Ascending aorta (tissue), 2 donors: Measurements from ENCODE around the gene UST. TPM values are rescaled to one million over a fixed set of nuclear protein-coding genes. Genes with fewer than 3 reads are reported as not detected.

Source experiments
- DNase-seq, 2 donors: peaks; one replicate each; pipeline ENCODE4 v3.0.0-alpha.2; 2019; ENCODE audit warnings: low spot score in 2 of 2
- H3K27ac ChIP-seq, 2 donors: fragments of 200-600 bp; sonication (generic); one replicate each; pipeline ENCODE4 v1.5.1; 2016 to 2017; ENCODE audit warnings: mild to moderate bottlenecking in 1 of 2
- H3K27me3 ChIP-seq: fragments of 200-600 bp; sonication (generic); one replicate; pipeline ENCODE4 v1.5.1; 2017
- H3K36me3 ChIP-seq, 2 donors: fragments of 200-600 bp; sonication (generic); one replicate each; pipeline ENCODE4 v1.5.1; 2016
- H3K4me1 ChIP-seq, 2 donors: fragments of 200-600 bp; sonication (generic); one replicate each; pipeline ENCODE4 v1.5.1; 2016 to 2017; ENCODE audit warnings: mild to moderate bottlenecking in 1 of 2
- H3K4me3 ChIP-seq, 2 donors: fragments of 200-600 bp; sonication (generic); one replicate each; pipeline ENCODE4 v1.5.1; 2016 to 2017; ENCODE audit warnings: mild to moderate bottlenecking in 1 of 2
- H3K9me3 ChIP-seq, 2 donors: fragments of 200-600 bp; sonication (generic); one replicate each; pipeline ENCODE4 v1.5.1; 2016
- intact Hi-C: fragments of 100-400 bp; cut with DNase I; formaldehyde crosslinking; loops from one replicate; pipeline ENCODE4 v1.15.1; 2023
- total RNA-seq: library from RNA; depleted of rRNA; stranded (reverse); fragments of >200 nt; gene quantifications from one replicate; pipeline ENCODE4 v1.1.0, GENCODE V29; 2016
- TF ChIP-seq, protein P1 (sequence below), 3 experiments: fragments of 200-600 bp in 2 of 3; fragments of 450-650 bp in 1 of 3; sonication (generic) in 2 of 3; IDR thresholded peaks; one replicate each; pipeline ENCODE4 v1.5.1; 2016 to 2019; ENCODE audit warnings: antibody characterized with exemption in 3 of 3, mild to moderate bottlenecking in 1 of 3, moderate library complexity in 1 of 3

Gene UST
- total RNA-seq, 1 donor from 2014 or later, result 27.0 TPM

DNA sequence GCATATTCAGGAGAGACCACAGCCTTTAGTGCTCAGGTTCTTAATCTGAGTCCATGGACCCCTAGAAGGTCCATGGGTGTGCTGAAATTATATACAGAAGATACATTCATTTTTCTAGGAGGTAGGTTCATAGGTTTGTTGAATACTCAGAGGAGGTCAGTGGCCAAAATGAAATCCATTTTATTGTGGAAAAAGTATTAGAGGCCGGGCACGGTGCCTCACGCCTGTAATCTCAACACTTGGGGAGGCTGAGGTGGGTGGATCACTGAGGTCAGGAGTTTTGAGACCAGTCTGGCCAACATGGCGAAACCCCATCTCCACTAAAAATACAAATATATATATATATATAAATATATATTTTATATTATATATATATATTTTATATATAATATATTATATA lies 9.0 kb upstream of the UST start:
- H3K4me1 ChIP-seq, result peaks cover 0 to 3% of the 10 kb centered on the region in 2 donors
- DNase-seq, result no peak
- intact Hi-C loops, result no loop called here
- H3K36me3 ChIP-seq, result no peaks in the 10 kb centered on the region
- H3K4me3 ChIP-seq, result no peak overlapping the region
- H3K27me3 ChIP-seq, result no peaks in the 10 kb centered on the region
- H3K27ac ChIP-seq, result no peak overlapping the region
- TF ChIP-seq, protein P1, sequence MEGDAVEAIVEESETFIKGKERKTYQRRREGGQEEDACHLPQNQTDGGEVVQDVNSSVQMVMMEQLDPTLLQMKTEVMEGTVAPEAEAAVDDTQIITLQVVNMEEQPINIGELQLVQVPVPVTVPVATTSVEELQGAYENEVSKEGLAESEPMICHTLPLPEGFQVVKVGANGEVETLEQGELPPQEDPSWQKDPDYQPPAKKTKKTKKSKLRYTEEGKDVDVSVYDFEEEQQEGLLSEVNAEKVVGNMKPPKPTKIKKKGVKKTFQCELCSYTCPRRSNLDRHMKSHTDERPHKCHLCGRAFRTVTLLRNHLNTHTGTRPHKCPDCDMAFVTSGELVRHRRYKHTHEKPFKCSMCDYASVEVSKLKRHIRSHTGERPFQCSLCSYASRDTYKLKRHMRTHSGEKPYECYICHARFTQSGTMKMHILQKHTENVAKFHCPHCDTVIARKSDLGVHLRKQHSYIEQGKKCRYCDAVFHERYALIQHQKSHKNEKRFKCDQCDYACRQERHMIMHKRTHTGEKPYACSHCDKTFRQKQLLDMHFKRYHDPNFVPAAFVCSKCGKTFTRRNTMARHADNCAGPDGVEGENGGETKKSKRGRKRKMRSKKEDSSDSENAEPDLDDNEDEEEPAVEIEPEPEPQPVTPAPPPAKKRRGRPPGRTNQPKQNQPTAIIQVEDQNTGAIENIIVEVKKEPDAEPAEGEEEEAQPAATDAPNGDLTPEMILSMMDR (IDR thresholded peaks at IDR 0.05), result no peak
- no peaks in the 10 kb centered on the region for H3K9me3 ChIP-seq

DNA sequence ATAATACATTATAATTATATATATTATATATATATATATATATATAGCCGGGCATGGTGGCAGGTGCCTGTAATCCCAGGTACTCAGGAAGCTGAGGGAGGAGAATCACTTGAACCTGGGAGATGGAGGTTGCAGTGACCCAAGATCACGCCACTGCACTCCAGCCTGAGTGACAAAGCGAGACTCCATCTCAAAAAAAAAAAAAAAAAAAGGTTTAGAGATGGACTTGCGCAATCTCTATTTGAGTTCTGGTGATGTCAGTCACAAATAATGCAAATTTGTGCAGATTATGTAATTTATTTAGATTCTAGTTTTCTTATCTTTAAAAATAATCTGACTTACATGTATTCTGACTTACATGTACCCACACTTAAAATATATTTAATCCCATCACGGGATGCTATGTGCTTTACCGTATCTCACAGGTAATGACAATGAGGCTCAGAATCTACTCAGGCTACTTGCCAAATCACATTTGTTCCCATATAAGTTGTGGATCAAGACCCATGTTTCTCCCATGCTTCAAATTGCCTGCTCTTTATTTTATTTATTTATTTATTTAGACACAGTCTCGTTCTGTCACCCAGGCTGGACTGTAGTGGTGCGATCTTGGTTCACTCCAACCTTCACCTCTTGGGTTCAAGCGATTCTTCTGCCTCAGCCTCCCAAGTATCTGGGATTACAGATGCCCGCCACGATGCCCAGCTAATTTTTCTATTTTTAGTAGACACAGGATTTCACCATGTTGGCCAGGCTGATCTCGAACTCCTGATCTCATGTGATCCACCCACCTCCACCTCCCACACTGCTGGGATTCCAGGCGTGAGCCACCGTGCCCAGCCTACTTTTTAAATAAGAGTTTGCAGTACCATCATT lies 7.6 kb upstream of the UST start:
- H3K4me3 ChIP-seq, result no peak overlapping the region
- H3K27ac ChIP-seq, result peak overlapping the region; percentile 0 to 27
- H3K27me3 ChIP-seq, result no peaks in the 10 kb centered on the region
- no peak for DNase-seq
- peaks cover 0 to 3% of the 10 kb centered on the region in 2 donors for H3K4me1 ChIP-seq
- no peaks in the 10 kb centered on the region for H3K36me3 ChIP-seq
- intact Hi-C loops, result no loop called here
- TF ChIP-seq, protein P1 (IDR thresholded peaks at IDR 0.05), result no peak
- H3K9me3 ChIP-seq, result no peaks in the 10 kb centered on the region

DNA sequence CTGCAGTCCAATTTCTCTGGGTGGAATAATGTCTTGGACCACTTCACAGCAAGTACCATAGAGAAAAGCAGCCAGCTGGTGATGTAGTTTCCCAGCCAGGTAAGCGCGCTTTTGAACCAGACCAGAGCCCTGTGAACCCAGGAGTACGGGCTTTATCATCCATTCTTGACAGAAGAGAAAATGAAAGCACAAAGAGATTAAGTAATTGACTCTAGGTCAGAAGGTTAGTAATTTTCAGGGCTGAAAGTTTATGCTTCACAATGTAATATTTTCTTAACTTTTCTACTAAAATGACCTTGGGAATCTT lies 7.1 kb upstream of the UST start:
- Histone ChIP-seq H3K4me1 (peaks cover 0 to 3% of the 10 kb centered on the region in 2 donors), H3K4me3 (no peak overlapping the region), H3K36me3 (no peaks in the 10 kb centered on the region), H3K9me3 (no peaks in the 10 kb centered on the region), H3K27ac (peak overlapping the region; percentile 0 to 27), H3K27me3 (no peaks in the 10 kb centered on the region)
- DNase-seq, result no peak
- TF ChIP-seq, protein P1 (IDR thresholded peaks at IDR 0.05), result no peak
- intact Hi-C loops, result loop anchor here (10.0 kb wide), 1 partner anchor 575 kb away; the partner anchor contains the start of gene TAB2

DNA sequence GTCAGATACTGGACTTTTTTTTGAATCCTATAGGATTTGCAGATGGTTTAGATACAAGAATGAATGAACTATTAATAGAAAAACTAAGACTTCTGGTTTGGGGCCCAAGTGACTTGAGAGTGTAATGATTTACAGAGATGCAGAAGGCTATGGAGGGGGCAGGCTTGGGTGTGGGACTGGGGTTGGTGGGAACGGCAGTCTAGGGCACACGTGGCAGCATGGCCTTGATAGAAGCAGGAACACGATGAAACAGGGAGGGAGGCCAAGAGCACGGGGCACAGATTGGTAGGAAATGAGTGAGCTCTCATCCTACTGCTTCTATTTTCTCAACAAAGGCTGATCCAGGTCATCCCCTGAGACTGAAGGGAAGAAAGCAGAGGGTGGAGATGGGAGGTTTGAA lies 3.4 kb upstream of the UST start:
- Histone ChIP-seq H3K4me3 (no peak overlapping the region), H3K36me3 (no peaks in the 10 kb centered on the region), H3K27me3 (no peaks in the 10 kb centered on the region), H3K27ac (no peak overlapping the region), H3K9me3 (no peaks in the 10 kb centered on the region), H3K4me1 (peaks cover 0 to 12% of the 10 kb centered on the region in 2 donors)
- no peak for DNase-seq
- TF ChIP-seq, protein P1 (IDR thresholded peaks at IDR 0.05), result no peak
- intact Hi-C loops, result loop anchor here (10.0 kb wide), 1 partner anchor 571 kb away; the partner anchor contains the start of gene TAB2

DNA sequence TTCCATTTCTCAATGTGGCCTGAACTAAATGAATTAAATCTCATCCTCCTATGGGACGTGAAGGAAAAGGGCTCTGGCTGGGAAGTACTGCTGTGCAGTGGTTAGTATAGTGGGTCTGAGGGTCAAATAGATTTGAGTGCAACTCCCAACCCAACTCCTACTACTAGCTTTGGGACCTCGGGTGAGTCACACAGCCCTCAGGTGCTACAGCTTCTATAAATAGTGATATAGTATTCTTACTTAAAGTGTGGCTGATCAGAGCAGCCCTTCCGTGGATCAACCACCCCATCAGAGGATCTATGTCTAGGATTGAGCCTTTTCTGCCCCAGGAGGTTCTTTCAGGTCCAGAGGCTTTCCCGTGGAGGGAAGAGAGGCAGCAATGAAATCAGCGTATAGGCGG lies 904 bp upstream of the UST start:
- TF ChIP-seq, protein P1 (IDR thresholded peaks at IDR 0.05), result no peak
- intact Hi-C loops, result loop anchor here (2.0 to 10.0 kb wide), 5 partner anchors 94 to 569 kb away; partner anchors contain the start of gene TAB2
- no peaks in the 10 kb centered on the region for H3K9me3 ChIP-seq
- no peaks in the 10 kb centered on the region for H3K36me3 ChIP-seq
- peak overlapping the region; percentile 91 to 98 for H3K4me3 ChIP-seq
- H3K27ac ChIP-seq, result peak overlapping the region; percentile 83 to 95
- peaks cover 0 to 17% of the 10 kb centered on the region in 2 donors for H3K4me1 ChIP-seq
- no peak for DNase-seq
- no peaks in the 10 kb centered on the region for H3K27me3 ChIP-seq
